ENCODE measurements around the gene UHRF1.
"Not testable (repeated sequence)": the region's sequence is repeated elsewhere in the genome, so short reads cannot be mapped to it uniquely, and the experiment has no call there.

- TF ChIP-seq SP1 (IDR thresholded peaks at IDR 0.05; ENCODE audit: low read depth); POLR2AphosphoS5 (IDR thresholded peaks at IDR 0.05; ENCODE audit: low read depth, low read length); EZH2phosphoT487 (IDR thresholded peaks at IDR 0.05; ENCODE audit: borderline replicate concordance); POLR2A (IDR thresholded peaks at IDR 0.05; ENCODE audit: borderline replicate concordance, extremely low read depth, insufficient read depth, insufficient read length); RAD21 (IDR thresholded peaks at IDR 0.05; ENCODE audit: low read depth); ZNF274 (IDR thresholded peaks at IDR 0.05; ENCODE audit: low read depth, low read length); CEBPB (IDR thresholded peaks at IDR 0.05; ENCODE audit: low read depth); ELF1 (IDR thresholded peaks at IDR 0.05; ENCODE audit: borderline replicate concordance, low read depth): not testable (repeated sequence)
- TF ChIP-seq, protein P1, sequence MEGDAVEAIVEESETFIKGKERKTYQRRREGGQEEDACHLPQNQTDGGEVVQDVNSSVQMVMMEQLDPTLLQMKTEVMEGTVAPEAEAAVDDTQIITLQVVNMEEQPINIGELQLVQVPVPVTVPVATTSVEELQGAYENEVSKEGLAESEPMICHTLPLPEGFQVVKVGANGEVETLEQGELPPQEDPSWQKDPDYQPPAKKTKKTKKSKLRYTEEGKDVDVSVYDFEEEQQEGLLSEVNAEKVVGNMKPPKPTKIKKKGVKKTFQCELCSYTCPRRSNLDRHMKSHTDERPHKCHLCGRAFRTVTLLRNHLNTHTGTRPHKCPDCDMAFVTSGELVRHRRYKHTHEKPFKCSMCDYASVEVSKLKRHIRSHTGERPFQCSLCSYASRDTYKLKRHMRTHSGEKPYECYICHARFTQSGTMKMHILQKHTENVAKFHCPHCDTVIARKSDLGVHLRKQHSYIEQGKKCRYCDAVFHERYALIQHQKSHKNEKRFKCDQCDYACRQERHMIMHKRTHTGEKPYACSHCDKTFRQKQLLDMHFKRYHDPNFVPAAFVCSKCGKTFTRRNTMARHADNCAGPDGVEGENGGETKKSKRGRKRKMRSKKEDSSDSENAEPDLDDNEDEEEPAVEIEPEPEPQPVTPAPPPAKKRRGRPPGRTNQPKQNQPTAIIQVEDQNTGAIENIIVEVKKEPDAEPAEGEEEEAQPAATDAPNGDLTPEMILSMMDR (IDR thresholded peaks at IDR 0.05 in 2 of 3, conservative IDR thresholded peaks at IDR 0.05 in 1 of 3; ENCODE audit: borderline replicate concordance in 1 of 3, insufficient read depth in 1 of 3, low read depth in 2 of 3, low read length in 2 of 3), result not testable (repeated sequence)
- TF ChIP-seq, protein P2, sequence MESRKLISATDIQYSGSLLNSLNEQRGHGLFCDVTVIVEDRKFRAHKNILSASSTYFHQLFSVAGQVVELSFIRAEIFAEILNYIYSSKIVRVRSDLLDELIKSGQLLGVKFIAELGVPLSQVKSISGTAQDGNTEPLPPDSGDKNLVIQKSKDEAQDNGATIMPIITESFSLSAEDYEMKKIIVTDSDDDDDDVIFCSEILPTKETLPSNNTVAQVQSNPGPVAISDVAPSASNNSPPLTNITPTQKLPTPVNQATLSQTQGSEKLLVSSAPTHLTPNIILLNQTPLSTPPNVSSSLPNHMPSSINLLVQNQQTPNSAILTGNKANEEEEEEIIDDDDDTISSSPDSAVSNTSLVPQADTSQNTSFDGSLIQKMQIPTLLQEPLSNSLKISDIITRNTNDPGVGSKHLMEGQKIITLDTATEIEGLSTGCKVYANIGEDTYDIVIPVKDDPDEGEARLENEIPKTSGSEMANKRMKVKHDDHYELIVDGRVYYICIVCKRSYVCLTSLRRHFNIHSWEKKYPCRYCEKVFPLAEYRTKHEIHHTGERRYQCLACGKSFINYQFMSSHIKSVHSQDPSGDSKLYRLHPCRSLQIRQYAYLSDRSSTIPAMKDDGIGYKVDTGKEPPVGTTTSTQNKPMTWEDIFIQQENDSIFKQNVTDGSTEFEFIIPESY (IDR thresholded peaks at IDR 0.05; ENCODE audit: extremely low read depth, insufficient replicate concordance, low read length), result not testable (repeated sequence)
Observed at GRCh38 chr19:4975601-4976000, 66.3 kb downstream of the UHRF1 start.
